Left lung (tissue), 10 donors: ENCODE results near the gene NTRK2. TPM values are rescaled to one million over a fixed set of nuclear protein-coding genes. Genes with fewer than 3 reads are reported as not detected.
"Not testable (repeated sequence)": the region's sequence is repeated elsewhere in the genome, so short reads cannot be mapped to it uniquely, and the experiment has no call there.

Experiments used
- ATAC-seq: fragments of 200-7000 bp; cut with Tn5 transposase; one replicate; pipeline ENCODE4 v1.9.1; 2020; ENCODE audit warnings: moderate library complexity
- DNase-seq, 4 donors: peaks; one replicate each; pipeline ENCODE4 v3.0.0-alpha.2; 2013 to 2020
- H3K27ac ChIP-seq, 2 donors: fragments of 200-600 bp; sonication (generic) in 1 of 2; one replicate each; pipeline versions ENCODE4 v1.5.0 to v1.8.0; 2020 to 2021
- H3K27me3 ChIP-seq, 2 donors: fragments of 200-600 bp; sonication (generic) in 1 of 2; one replicate each; pipeline versions ENCODE4 v1.5.0 to v1.8.0; 2020 to 2021
- H3K36me3 ChIP-seq, 2 donors: fragments of 200-600 bp; sonication (generic) in 1 of 2; one replicate each; pipeline versions ENCODE4 v1.5.0 to v1.8.0; 2020 to 2021
- H3K4me1 ChIP-seq, 2 donors: fragments of 200-600 bp; one replicate each; pipeline ENCODE4 v1.8.0; 2021
- H3K4me3 ChIP-seq, 2 donors: fragments of 200-600 bp; sonication (generic) in 1 of 2; one replicate each; pipeline versions ENCODE4 v1.5.0 to v1.8.0; 2020 to 2021; ENCODE audit warnings: mild to moderate bottlenecking in 1 of 2
- H3K9me3 ChIP-seq, 2 donors: fragments of 200-600 bp; sonication (generic) in 1 of 2; one replicate each; pipeline versions ENCODE4 v1.5.0 to v1.8.0; 2020 to 2021
- intact Hi-C, 2 donors: fragments of 100-400 bp; cut with DNase I; formaldehyde crosslinking; loops; one replicate each; pipeline versions ENCODE4 v1.11.2 to v1.14.2; 2022
- polyA plus RNA-seq, 6 donors: library from polyadenylated mRNA; unstranded; fragments of 120-200 nt; gene quantifications; one replicate each; pipeline ENCODE4 v1.2.1, GENCODE V29; 2013; ENCODE audit not compliant: insufficient read length in 6 of 6
- total RNA-seq, 2 donors: library from RNA; stranded (reverse); fragmentation: NEBNext Ultra II Directional; extraction: Animal tissue kit (Norgen Biotek cat#: 25700); gene quantifications; one replicate each; pipeline ENCODE4 v1.2.1, GENCODE V29; 2021
- TF ChIP-seq, protein P1 (sequence below), 2 donors: fragments of 200-600 bp; sonication (generic) in 1 of 2; IDR thresholded peaks; one replicate each; pipeline versions ENCODE4 v1.5.0 to v1.8.0; 2021; ENCODE audit warnings: antibody characterized with exemption in 2 of 2
- donor health status: DM: no; HTN: yes; CAD: no.
- donor health status: DM: no; HTN: no; CAD: no.

NTRK2 gene
- total and polyA plus RNA-seq, 8 donors: 0.29 to 3.8 (median 1.7) TPM

DNA sequence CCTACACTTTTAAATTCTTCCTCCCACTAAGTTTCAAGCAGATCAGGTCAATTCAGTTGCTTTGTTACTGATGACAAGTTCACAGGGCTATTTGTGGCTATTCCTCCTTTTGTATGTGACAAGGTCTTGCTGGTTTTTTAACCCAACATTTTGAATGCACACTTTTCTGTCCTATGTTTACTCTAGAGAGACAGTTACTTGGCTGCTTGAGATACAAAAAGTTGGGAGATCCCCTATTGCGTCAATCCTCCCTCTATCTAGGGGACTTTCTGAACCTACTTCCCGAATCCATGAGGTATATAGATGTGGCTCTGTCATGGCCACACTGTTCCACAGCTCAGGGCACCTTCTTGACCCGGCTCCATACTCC, 386.7 kb downstream of the NTRK2 start:
- Histone ChIP-seq H3K36me3 (no peaks in the 10 kb centered on the region), H3K9me3 (no peaks in the 10 kb centered on the region), H3K27ac (no peak overlapping the region), H3K27me3 (no peaks in the 10 kb centered on the region), H3K4me3 (no peak overlapping the region), H3K4me1 (no peaks in the 10 kb centered on the region)
- TF ChIP-seq, protein P1, sequence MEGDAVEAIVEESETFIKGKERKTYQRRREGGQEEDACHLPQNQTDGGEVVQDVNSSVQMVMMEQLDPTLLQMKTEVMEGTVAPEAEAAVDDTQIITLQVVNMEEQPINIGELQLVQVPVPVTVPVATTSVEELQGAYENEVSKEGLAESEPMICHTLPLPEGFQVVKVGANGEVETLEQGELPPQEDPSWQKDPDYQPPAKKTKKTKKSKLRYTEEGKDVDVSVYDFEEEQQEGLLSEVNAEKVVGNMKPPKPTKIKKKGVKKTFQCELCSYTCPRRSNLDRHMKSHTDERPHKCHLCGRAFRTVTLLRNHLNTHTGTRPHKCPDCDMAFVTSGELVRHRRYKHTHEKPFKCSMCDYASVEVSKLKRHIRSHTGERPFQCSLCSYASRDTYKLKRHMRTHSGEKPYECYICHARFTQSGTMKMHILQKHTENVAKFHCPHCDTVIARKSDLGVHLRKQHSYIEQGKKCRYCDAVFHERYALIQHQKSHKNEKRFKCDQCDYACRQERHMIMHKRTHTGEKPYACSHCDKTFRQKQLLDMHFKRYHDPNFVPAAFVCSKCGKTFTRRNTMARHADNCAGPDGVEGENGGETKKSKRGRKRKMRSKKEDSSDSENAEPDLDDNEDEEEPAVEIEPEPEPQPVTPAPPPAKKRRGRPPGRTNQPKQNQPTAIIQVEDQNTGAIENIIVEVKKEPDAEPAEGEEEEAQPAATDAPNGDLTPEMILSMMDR (IDR thresholded peaks at IDR 0.05): no peak
- ATAC-seq (no peak), DNase-seq (no peak)
- intact Hi-C loops: no loop called here

DNA sequence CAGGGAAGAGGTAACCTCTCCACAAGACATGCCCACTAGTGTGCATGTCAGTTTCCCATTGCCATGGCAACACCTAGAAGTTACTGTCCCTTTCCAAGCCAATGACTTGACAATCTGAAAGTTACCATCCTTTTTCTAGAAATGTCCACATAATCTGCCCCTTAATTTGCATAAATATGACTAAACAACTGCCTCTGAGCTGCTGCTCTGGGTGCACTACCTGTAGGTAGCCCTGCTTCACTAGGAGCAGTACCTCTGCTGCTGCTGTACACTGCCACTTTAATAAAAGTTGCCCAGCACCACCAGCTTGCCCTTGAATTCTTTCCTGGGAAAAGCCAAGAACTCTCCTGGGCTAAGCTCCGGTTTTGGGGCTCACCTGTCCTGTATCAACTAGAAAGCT, 392.4 kb downstream of the NTRK2 start:
- DNase-seq (no peak), ATAC-seq (no peak)
- no peaks in the 10 kb centered on the region for H3K4me1 ChIP-seq
- intact Hi-C loops: no loop called here
- no peaks in the 10 kb centered on the region for H3K36me3 ChIP-seq
- no peaks in the 10 kb centered on the region for H3K9me3 ChIP-seq
- no peak overlapping the region for H3K27ac ChIP-seq
- no peak overlapping the region for H3K4me3 ChIP-seq
- TF ChIP-seq, protein P1 (IDR thresholded peaks at IDR 0.05): no peak
- no peaks in the 10 kb centered on the region for H3K27me3 ChIP-seq

DNA sequence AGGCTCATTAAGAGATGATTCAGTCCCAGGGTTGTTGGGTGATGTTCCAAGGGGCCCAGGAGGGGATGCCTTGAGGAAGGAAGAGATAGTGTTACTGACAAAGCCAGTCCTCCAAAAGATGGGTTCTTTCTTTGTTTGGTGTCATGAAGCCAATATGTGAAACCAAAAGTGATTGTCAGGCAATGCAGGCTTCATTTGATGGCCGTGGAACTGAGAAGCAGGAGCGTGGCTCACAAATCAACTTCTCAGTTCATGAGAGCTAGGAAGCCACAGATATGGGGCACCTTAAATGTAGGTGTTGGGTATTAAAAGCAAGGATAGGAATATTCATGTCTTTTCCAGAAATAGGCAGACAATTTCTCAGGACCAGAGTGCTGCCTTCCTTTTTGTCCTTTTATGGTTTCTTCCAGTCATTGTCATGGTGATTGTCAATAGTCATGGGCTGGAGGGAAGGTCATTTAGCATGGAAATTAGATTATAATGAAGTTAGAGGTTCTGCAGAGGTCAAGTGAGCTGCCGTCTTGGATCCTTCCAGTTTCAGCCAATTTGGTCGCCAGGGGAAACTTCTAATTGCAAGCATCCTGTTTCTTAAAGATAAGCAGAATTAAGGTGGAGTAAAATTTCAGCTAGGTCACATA, 393.0 kb downstream of the NTRK2 start:
- TF ChIP-seq, protein P1 (IDR thresholded peaks at IDR 0.05): no peak
- ATAC-seq (no peak), DNase-seq (no peak)
- H3K4me1 ChIP-seq: no peaks in the 10 kb centered on the region
- H3K27me3 ChIP-seq: no peaks in the 10 kb centered on the region
- no peak overlapping the region for H3K4me3 ChIP-seq
- no peaks in the 10 kb centered on the region for H3K36me3 ChIP-seq
- no peak overlapping the region for H3K27ac ChIP-seq
- H3K9me3 ChIP-seq: no peaks in the 10 kb centered on the region
- intact Hi-C loops: no loop called here

DNA sequence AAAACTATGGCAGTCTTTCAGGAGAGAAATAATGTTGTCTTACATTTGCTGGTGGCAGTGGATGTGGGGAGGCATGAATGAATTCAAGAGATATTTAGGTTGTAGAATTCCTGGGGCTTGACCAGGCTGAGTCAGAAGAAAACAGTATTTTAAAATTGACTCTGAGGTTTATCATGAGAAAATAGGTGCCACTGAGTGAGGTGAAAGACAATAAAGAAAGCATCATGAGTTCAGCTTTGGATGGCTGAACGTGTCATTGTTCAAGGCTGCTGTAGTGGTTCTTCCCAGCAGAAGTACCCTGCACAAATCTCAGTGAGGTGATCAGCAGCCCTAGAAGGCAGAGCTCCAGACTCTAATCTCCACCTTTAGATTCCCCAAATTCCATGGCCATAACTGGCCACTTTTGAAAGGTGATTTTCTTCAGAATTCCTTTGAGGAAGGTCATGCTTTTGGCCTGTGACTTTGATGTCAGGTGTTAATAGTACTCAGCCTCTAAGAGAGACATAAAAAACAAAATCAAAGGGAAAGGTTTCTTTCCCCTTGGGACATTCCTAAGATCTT, 395.4 kb downstream of the NTRK2 start:
- Histone ChIP-seq H3K27me3 (no peaks in the 10 kb centered on the region), H3K9me3 (no peaks in the 10 kb centered on the region), H3K27ac (no peak overlapping the region), H3K4me3 (no peak overlapping the region), H3K36me3 (no peaks in the 10 kb centered on the region), H3K4me1 (no peaks in the 10 kb centered on the region)
- TF ChIP-seq, protein P1 (IDR thresholded peaks at IDR 0.05): no peak
- no peak for ATAC-seq
- DNase-seq: no peak
- intact Hi-C loops: no loop called here

DNA sequence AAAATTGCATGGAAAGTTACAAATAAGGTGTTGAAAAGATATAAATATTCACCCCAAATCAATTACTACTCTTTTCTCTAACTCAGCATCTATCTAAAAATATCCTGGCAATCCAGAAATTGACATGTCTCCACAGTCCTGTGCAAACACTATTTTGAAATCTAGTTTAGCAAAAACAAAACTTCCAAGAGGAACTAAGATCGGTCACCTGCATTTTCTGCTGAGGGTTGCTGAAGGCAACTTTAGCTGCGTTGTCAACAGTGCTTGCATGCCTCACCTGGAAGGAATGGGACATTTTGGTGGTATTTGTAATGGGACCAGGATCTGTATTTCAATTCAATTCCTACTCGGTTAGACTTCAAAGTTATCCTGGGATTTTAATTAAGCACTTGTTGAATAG, 398.3 kb downstream of the NTRK2 start:
- no peak for DNase-seq
- intact Hi-C loops: no loop called here
- Histone ChIP-seq H3K9me3 (no peaks in the 10 kb centered on the region), H3K4me1 (no peaks in the 10 kb centered on the region), H3K27ac (no peak overlapping the region), H3K4me3 (no peak overlapping the region), H3K36me3 (no peaks in the 10 kb centered on the region), H3K27me3 (no peaks in the 10 kb centered on the region)
- TF ChIP-seq, protein P1 (IDR thresholded peaks at IDR 0.05): no peak
- ATAC-seq: no peak

DNA sequence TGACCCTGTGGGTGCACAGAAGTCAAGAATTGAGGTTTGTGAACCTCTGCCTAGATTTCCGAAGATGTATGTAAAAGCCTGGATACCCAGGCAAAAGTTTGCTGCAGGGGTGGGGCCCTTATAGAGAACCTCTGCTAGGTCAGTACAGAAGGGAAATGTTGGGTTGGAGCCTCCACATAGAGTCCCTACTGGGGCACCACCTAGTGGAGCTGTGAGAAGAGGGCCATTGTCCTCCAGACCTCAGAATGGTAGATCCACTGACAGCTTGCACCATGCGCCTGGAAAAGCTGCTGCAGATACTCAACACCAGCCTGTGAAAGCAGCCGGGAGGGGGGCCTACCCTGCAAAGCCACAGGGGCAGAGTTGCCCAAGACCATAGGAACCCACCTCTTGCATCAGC, 399.9 kb downstream of the NTRK2 start:
- H3K4me1 ChIP-seq, H3K27ac ChIP-seq, H3K9me3 ChIP-seq, DNase-seq, H3K36me3 ChIP-seq, ATAC-seq, intact Hi-C loops, H3K4me3 ChIP-seq, H3K27me3 ChIP-seq: not testable (repeated sequence)
